Stimulated activated CD4-positive, alpha-beta T cell treated with anti-CD3 and anti-CD28 coated beads, Interleukin-4, amount 100 ng/mL, for 1 hour (primary cell): Measurements from ENCODE around the gene GRM1.

Source experiments
- DNase-seq: peaks from one replicate; pipeline ENCODE4 v3.0.0-alpha.2; 2020

Gene GRM1

DNA sequence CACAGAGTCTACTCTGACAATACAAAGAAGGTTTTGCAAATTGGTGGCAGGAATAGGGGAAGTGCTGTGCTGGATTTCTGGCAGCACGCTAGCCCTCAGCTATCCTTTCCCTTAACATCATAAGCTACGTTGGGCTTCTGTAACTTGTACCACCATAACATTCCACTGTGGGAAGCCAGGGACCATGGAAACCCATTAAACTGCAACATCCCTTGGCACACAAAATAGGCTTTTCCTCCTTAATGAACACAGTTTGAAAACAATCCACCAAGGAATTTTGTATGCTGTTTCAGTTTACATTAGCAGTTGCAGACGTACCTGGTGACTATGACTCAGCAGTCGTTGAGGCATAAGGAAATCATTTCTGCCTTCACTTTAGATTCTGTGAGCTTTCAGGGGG, 310.9 kb downstream of the GRM1 start:
- DNase-seq, result no peak

DNA sequence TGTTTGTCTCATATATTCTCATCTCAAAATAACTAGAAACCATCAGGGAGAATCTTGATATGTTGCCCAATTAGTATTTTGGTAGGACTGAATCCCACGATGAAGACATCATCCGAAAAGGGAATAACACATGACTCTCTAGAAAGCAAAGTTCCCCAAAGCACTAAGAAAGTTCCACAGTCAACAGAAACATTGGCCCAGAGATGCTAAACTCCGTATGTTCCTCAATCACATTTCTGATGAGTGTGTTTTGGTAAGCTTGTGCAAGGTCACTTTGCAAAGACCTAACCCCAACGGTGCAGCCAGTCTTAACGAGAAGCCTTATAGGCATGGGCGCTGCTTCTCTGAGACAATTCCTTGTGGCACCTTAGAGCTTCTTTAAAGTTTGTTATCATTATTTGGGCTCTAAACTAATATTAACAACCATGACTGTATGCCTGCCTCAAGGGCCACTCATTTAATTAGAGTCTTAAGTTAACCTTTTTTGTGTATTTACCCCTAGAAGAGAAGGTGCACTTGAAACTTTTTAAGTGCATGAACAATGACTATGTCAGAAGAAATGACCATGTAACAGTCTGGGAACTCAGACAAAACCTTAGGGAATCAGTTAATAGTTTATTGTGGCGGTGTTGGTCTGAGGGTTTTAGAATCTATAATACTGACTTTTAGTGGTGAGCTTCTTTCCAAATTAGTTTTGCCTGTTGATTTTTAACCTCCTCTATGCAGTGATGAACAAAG, 312.8 kb downstream of the GRM1 start:
- no peak for DNase-seq

DNA sequence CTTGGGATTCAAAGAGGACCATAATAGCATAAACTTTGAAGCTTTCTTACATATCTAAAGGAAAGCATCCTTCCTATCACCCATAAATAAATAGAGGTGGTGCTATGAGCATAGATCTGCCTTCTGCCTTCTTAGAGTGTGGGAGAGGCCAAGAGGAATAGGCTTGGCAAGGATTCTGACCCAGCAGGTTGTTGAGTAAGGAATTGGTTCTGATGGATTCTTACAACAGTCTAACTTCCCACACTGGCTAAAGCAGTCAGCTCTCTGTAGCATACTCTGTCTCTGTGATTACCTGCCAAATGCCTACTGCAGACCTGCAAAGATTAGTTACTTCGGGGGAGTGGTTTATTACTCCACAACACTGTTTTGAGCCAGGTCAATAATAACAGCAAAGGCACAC, 316.7 kb downstream of the GRM1 start:
- no peak for DNase-seq

DNA sequence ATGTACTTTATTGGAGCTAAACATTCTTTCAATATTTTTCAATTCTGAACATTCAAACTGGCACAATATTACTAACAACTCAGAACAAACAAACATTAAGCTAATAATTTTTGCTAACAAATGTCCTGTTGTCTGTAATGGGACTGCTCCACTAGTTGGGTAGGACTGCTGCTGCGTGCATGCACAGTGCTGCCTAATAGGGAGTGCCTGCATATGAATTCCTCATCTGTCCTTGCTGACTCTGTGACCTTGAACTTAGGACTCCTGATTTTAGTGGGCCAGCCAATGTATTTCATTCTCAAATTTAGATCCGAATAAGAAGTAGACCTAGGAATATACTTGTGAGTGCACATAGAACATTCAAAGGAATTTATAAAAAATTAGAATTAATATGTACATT, 318.2 kb downstream of the GRM1 start:
- no peak for DNase-seq

DNA sequence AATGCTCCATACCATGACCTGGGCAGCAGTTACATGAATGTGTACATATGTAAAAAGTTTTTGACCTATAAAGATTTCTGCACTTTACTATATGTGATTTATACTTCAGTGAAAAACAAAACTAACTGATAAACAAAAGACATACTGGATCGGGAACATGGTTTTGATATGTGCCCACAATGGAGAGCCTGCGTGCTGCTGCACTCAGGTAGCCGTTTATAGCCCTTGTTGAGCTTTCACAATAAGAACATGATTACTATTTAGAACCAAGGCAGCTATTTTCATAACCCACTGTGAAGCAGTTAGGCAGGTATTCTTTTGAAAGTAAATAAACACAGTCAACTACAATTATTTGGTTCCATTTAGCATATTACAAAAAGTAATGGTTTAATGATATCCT, 318.8 kb downstream of the GRM1 start:
- DNase-seq, result no peak

DNA sequence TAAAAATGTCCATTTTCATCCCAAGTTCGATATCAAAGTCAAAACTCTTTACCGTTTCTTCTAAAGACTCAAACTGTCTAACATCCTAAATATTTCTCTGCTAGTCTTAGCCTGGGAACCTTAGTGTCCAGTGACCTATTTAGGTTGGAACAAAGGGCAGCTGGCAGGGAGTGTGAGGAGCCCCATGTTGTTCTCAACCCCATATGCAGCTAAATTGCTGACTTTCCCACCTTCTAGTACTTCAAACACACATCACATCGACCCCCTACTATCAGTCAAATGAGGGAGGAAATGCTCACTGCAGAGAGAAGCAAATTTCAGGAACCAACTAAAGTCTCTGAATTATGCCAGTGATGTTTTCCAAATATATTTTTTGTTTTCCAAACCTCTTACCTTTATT, 322.2 kb downstream of the GRM1 start:
- DNase-seq, result no peak

DNA sequence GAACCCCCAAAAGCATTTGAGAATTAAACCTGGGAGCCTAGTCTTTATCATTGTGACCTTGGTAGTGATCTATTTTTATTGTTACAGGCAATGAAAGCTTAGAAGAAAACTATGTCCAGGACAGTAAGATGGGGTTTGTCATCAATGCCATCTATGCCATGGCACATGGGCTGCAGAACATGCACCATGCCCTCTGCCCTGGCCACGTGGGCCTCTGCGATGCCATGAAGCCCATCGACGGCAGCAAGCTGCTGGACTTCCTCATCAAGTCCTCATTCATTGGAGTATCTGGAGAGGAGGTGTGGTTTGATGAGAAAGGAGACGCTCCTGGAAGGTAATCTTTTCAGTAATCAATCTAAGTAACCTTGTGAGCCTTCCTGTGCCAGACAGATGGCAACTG, 323.3 kb downstream of the GRM1 start:
- no peak for DNase-seq

DNA sequence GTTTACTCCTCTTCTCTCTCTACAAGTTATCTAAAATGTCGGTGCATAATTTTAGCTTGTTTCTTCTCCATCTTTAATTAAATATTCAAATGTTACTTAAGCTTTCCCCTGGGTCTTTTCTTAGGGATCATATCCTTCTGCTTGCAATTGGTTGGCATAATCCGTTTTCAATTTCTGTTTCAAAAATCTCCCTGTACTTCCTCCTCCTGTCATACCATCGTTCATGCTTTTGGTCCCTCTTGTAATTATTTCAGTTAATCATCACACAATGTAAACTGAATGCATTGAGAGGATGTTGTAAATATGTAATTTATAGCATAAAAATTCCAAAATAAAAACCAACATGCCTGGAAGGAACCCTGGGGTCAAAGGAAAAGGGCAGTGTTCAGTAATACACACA, 325.6 kb downstream of the GRM1 start:
- DNase-seq, result no peak

DNA sequence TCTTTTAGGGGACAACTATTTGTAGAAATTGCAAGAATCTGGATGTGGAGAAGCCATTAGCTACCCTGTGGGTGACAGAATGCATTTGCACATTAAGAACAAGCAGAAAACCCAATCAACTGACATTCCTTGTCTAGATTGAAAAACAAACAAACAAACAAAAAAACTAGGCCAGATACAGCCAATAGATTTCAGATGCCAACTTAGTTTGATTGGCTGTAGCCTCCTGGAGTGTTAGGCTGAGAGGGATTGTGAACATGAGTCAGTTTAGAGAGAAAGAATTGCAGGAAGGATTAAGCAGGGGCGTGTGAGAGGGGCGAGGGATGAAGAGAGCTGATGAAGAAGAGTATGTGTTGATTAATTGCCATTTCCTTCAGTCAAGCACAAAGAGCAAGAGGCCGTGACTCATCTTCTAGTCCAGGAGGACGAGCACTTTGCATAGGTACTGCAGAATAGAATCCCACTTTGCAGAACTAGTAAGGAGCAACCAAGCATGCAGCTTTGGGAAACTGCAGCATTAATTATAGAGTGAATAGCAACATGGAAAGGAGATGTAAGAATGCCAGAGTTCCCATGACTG, 326.7 kb downstream of the GRM1 start:
- no peak for DNase-seq

DNA sequence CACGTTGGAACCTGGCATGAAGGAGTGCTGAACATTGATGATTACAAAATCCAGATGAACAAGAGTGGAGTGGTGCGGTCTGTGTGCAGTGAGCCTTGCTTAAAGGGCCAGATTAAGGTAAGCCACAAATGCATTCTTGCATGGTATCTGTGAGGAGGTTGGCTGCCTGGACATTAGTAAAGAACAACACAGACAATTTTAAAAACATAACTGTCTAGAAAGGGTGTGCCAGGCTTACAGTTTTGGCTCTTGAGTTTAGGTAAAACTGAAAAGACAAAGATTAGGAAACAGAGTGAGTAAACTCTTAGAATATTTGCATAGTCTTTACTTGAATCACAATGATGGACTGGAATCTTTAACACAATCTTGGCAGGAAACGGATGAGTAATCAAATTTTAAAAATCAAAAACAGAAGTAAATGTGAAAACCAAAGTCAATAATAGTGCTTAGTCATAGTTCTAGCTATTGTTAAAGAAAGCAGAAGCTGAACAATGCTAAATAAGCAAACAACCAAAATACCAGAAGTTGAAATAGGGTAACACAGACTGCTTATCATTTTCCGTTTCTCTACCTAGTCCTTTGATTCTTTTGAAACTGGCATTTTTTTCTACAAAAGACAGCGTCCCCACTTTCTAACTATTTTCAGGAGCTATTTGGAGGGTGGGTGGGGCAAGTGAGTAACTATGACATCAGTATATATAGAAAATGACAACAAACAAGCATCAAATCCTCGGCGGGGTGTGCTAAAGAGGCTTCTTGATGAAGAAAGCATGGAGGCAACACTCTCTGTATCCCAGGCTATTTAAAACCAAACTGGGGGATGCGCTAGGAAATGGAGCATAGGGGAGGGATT, 328.9 kb downstream of the GRM1 start:
- DNase-seq, result no peak

DNA sequence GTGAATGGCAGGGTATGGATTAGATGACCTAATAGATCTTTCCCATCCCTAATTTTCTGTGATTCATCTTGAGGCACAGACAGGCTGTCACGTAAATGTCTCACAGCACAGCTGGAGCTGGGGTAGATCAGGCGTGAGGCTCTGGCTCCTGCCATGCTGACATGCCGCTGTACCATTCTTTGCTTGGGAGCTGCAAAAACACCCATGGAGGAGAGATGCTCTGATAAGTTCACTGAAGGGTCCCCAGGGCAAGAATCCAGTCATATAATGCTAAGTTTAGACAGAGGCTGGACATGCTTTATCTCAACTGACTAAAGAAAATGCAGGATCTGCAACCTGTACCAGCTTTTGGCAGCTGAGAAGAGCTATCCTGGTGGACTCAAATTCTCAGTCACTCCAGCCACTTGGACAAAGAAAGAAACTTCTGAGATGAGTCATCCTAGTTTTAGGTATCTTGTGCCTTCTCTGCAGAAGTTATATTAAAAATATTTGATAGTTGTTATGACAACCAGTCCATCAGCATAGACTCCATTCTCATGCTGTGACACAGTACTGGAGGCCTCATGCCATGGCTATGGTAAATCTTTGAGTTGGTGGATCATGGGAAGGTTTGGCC, 329.7 kb downstream of the GRM1 start:
- DNase-seq, result no peak

DNA sequence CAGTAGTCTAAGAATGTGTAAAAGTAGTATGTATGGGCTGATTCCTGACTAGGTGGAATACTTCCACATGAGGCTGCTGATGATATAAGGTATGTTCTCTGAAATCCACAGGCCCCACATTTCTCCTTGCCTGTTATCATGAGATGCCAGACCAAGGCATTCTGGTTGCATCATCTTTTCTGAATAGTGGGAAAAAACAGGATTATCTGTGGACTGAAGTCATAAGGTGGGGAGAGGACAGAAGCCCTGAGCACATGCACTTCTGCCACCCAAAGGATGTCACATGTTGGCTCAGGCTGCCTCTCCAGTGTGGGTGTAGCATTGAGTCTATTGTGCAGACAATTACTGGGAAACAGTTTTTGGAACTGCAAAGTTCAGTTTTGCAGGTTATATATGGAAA, 330.3 kb downstream of the GRM1 start:
- no peak for DNase-seq

DNA sequence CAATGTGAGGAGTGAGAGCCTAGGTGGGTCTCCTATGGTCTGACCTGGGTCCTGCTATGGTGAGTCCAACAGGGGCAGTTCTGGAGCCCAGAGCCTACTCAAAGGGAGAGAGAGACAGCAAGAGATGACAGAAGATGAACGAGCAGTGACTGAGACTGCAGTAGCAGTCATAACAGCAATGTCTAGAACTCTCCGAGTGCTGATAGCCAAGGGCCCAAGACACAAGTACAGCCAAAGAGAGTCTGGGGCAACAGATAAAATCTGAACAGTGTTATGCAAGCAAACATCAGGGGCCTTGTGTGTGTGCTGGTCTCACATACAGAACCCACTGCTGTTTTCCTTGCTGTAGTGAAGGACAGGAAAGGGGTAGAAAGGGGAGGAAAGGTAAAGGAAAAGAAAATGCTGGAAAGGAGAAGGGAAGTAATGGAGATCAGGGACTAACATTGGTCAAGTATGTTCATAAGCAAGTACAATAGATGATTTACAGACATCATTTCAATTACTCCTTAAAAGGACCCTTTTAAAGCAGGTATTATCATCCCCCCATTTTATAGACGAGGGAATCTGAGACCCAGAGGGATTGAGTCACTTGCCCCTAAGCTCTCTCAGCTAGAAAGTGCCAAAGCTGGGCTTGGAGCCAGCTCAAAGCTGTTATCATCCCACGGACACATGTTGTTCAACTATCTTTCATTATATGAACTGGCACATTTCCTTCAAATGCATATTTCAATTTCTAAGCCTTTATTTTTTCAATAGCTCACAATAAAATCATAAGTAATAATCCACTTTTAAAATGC, 332.5 kb downstream of the GRM1 start:
- DNase-seq, result no peak

DNA sequence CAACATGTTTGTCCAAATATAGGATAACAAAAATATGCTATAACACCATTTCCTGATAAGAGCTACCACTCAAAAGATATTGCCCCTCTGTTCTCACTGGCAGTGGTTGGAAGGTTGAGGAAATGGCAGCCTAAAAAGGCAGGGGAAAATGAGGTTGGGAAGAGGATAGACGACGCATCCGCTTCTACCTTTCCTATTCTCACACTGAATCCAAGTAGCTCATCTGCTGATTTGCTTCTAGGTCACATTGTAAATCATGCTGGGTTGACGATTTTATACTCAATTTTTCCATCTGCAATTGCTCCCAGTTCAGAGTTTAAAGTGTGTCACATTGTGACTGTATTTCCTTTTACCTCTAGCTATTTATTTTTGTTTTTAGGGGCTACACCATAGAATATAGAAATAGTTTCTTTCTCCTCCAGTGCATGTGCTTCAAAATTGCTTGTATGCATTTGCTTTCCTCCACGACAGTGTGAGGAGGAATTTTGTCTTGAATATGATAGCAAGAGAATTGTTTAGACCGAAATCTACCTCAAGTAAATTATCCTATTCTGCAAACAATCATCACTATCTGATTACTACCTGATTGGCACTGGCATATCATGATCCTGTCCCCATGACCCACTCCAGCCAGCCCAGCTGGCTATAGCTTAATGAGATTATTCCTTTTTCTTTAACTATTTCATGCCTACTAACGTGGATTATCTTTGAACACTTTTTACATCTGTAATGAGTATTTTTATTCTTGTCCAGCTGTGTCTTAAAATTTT, 335.2 kb downstream of the GRM1 start:
- no peak for DNase-seq

DNA sequence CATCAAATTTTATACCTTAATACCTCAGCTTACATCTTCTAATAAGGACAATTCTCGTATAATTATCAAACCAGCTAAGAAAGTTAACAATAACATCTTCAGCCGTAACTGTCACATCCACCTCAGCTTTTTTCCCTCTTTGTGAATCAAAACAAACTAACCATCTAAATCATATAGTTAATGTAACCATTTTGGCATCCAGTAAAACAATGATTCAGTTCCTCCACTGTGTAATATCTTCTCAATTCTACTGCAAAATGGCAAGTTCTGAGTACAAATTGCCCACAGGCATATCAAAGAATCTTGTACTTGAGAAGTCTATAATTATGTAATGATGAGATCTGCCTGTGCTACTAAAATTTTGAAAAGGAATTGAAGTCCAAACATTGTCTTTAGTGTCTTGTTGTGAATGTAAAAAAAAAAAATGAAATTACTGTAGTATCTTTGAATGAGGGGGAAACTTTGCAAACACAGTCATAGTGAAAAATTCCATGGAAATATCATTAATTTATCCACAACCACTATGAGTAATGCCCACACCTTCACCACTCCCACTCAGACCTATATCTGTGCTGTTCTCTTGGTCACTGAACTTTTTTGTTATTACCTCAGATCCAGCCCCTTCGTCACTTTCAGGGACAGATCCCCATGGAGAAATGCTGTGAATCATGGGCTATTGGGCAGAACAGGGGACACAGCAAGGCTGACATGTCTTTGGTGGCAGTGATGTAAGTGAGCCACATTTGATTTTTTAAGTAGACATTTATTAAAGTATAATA, 336.1 kb downstream of the GRM1 start:
- no peak for DNase-seq

DNA sequence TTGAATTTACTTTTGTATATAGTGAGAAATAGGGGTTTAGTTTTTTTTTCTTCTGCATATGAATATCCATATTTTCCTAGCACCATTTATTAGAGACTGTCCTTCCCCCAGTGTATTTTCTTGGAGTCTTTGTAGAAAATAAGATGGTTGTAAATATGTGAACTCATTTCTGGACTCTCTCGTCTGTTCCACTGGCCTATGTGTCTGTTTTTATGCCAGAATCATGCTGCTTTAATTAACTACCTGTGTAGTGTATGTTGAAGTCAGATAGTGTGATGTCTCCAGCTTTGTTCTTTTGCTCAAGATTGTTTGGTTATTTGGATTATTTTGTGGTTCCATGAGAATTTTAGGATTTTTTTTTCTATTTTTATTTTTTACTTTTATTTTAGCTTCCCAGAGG, 338.2 kb downstream of the GRM1 start:
- no peak for DNase-seq

DNA sequence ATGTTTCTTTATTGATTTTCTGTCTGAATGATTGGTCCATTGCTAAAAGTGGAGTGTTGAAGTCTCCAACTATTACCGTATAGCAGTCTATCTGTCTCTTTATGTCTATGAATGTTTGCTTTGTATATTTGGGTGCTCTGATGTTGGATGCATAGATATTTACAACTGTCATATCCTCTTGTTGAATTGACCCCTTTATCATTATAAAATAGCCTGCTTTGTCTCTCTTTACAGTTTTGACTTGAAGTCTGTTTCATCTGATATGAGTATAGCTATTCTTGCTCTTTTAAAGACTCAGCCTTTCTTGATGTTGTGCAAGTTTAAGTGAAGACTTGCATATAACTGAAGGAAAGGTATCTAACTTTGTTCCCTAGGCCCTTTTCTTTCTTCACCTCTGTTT, 341.0 kb downstream of the GRM1 start:
- DNase-seq, result no peak

DNA sequence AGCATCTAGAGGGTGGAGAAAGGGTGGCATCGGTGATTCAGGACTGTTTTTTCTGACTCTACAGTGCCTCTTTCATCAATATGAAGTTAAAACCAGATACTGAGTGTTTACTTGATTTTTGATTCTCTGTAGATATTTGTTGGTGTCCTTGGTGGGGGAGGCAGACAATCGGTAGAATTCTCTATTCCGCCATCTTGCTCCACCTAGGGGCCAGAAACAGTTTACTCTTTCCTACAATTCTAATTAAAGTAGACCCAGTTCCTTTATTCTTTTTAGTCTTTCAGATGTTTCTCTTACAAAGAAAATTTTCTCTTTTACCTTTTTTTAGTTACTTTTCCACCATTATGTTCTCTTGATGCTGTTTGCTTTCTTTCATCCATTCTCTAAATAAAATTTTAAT, 352.6 kb downstream of the GRM1 start:
- DNase-seq, result no peak

DNA sequence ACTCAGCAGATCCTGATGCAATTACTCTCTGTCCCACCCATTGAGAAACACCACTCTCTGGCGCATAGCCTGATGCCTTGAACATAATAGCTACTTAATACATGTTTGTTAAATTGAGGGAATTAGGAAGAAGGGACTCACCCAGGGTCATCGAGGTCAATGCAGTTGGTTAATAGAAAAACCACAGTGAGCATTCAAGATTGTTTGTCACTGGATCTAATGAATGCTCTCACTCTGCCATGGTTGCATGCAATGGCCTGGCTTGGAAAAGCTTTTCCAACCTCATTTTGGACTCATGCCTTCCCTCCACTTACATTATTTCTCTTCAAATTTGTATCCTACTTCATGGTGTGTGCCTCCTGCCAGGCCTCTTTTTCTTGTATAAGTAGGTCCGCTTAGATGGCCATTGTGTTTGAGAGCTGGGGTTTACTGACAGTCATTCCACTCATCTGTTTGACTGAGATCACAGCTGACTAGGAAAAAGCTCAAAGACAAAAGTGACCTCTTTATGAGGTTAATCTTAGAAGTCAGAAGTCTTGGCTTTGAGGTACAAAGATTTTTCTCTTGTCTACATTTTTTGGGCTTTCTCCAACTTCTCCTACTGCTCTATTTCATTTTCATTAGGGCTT, 360.0 kb downstream of the GRM1 start:
- DNase-seq, result no peak

DNA sequence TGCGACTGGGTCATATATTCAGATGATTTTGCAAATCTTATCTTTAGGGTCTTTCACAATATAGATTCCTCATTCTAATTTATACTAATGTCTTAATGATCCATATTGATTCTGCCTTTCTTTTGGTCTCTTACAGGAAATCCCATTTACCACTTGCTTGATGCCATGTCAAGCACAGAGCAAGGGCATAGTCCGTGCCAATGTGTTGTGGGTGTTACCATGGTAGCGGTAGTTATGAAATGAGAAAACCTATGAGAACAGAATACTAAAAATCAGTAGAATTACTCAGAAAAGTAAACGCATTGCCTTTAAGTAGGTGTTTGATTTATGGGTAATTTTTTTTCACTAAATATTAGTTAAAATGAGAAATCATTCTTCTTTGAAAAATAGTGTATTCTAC, 360.9 kb downstream of the GRM1 start:
- DNase-seq, result no peak

DNA sequence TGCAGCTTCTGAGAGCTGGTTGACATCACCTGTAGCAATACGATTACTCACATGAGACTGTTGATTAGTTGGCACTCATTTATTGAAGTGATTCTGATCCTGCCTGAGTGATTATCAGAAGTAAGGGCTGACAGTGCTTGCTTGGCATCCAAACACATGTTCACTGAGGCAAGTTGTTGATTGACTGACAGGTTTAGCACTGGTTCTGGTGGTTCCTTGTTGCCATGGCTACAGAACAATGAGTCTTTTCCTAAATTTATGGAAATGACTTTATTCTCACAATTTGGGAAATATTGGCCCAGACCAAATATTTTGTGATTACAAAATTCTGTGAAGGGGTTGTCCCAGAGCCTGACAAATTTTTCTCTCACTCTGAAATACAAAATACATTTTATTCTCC, 368.8 kb downstream of the GRM1 start:
- DNase-seq, result no peak
